HepG2 (cell line): ENCODE data around the gene ITM2B. TPM values are rescaled to one million over a fixed set of nuclear protein-coding genes. Genes with fewer than 3 reads are reported as not detected.

Experiments
- BRF2 ChIP-seq: sonication (generic); formaldehyde crosslinking; IDR thresholded peaks from 2 replicates; pipeline ENCODE4 v1.8.1; 2022; ENCODE audit warnings: mild to moderate bottlenecking, missing genetic modification reagents
- CENPX ChIP-seq: sonication (generic); formaldehyde crosslinking; IDR thresholded peaks from 2 replicates; pipeline ENCODE4 v1.9.0; 2021; ENCODE audit warnings: mild to moderate bottlenecking, missing genetic modification reagents, moderate library complexity
- EED ChIP-seq: sonication (generic); formaldehyde crosslinking; IDR thresholded peaks from 2 replicates; pipeline ENCODE4 v1.5.0; 2020; ENCODE audit warnings: mild to moderate bottlenecking, missing genetic modification reagents
- HIVEP1 ChIP-seq: sonication (generic); formaldehyde crosslinking; IDR thresholded peaks from 2 replicates; pipeline ENCODE4 v1.4.0; 2020; ENCODE audit warnings: mild to moderate bottlenecking, missing genetic modification reagents
- MAFK ChIP-seq, 2 experiments: IDR thresholded peaks in 1 of 2; conservative IDR thresholded peaks in 1 of 2; 2 replicates each; pipeline ENCODE4 v1.6.1; 2011; ENCODE audit warnings: improper control_type of control experiment in 2 of 2, low read length in 2 of 2
- MTA1 ChIP-seq: sonication (generic); formaldehyde crosslinking; IDR thresholded peaks from 2 replicates; pipeline ENCODE4 v1.4.0; 2020; ENCODE audit warnings: missing genetic modification reagents, mild to moderate bottlenecking, borderline replicate concordance
- MZF1 ChIP-seq: sonication (generic); formaldehyde crosslinking; IDR thresholded peaks from 2 replicates; pipeline ENCODE4 v1.8.1; 2023; ENCODE audit warnings: mild to moderate bottlenecking, missing genetic modification reagents, borderline replicate concordance
- NBN ChIP-seq: fragments of 450-650 bp; conservative IDR thresholded peaks from 2 replicates; pipeline ENCODE4 v1.6.1; 2017
- PLRG1 ChIP-seq: fragments of 450-650 bp; conservative IDR thresholded peaks from 2 replicates; pipeline ENCODE4 v1.6.1; 2016
- SAP130 ChIP-seq: IDR thresholded peaks from 2 replicates; pipeline ENCODE4 v1.6.1; 2016; ENCODE audit warnings: low read depth
- SNAPC2 ChIP-seq: sonication (generic); formaldehyde crosslinking; IDR thresholded peaks from 2 replicates; pipeline ENCODE4 v1.8.1; 2022; ENCODE audit warnings: mild to moderate bottlenecking, missing genetic modification reagents
- SRSF4 ChIP-seq: fragments of 200-400 bp; formaldehyde crosslinking; IDR thresholded peaks from one replicate; pipeline ENCODE4 v1.6.1; 2018; ENCODE audit warnings: mild to moderate bottlenecking, low read depth, low read length, moderate library complexity; ENCODE audit not compliant: poor library complexity, severe bottlenecking
- TEAD2 ChIP-seq: sonication (generic); formaldehyde crosslinking; IDR thresholded peaks from 2 replicates; pipeline ENCODE4 v1.9.0; 2021; ENCODE audit warnings: missing genetic modification reagents
- TSC22D2 ChIP-seq: sonication (generic); formaldehyde crosslinking; IDR thresholded peaks from 2 replicates; pipeline ENCODE4 v1.5.1; 2020; ENCODE audit warnings: missing genetic modification reagents, mild to moderate bottlenecking, borderline replicate concordance
- ZFP62 ChIP-seq: sonication (generic); formaldehyde crosslinking; IDR thresholded peaks from 2 replicates; pipeline ENCODE4 v1.4.0; 2020; ENCODE audit warnings: missing genetic modification reagents
- ZFYVE20 ChIP-seq: sonication (generic); formaldehyde crosslinking; IDR thresholded peaks from 2 replicates; pipeline ENCODE4 v1.8.0; 2023; ENCODE audit warnings: low read depth, mild to moderate bottlenecking, moderate library complexity, missing genetic modification reagents, borderline replicate concordance
- ZNF20 ChIP-seq: sonication (generic); formaldehyde crosslinking; IDR thresholded peaks from 2 replicates; pipeline ENCODE4 v1.4.0; 2020; ENCODE audit warnings: mild to moderate bottlenecking, moderate library complexity, missing genetic modification reagents
- ZNF275 ChIP-seq: sonication (generic); formaldehyde crosslinking; IDR thresholded peaks from 2 replicates; pipeline ENCODE4 v1.8.0; 2022; ENCODE audit warnings: missing genetic modification reagents, mild to moderate bottlenecking, inconsistent platforms, borderline replicate concordance
- ZNF644 ChIP-seq: IDR thresholded peaks from 2 replicates; pipeline ENCODE4 v1.6.1; 2016; ENCODE audit warnings: low read depth
- polyA plus RNA-seq, 8 experiments: library from polyadenylated mRNA; depleted of rRNA in 3 of 8; stranded (reverse) in 7 of 8; unstranded in 1 of 8; fragments of >200 nt; fragmentation: Illumina TruSeq in 4 of 8; extraction: Trizol in 4 of 8; gene quantifications; 2 replicates each; pipeline versions ENCODE4 v1.2.1 to v1.2.3, GENCODE V29; 2011 to 2016; ENCODE audit warnings: low read depth in 4 of 8, missing spikeins in 1 of 8, mixed read lengths in 1 of 8; ENCODE audit not compliant: insufficient read depth in 1 of 8
- total RNA-seq, 5 experiments: library from RNA; depleted of rRNA; stranded (reverse); fragments of >200 nt; fragmentation: Illumina TruSeq; extraction: Trizol; gene quantifications; 2 replicates each; pipeline ENCODE4 v1.2.3, GENCODE V29; 2016; ENCODE audit warnings: low read depth in 1 of 5
- TF ChIP-seq, protein P1 (sequence below): sonication (generic); formaldehyde crosslinking; IDR thresholded peaks from 2 replicates; pipeline ENCODE4 v1.5.1; 2020; ENCODE audit warnings: missing genetic modification reagents, mild to moderate bottlenecking, borderline replicate concordance
- TF ChIP-seq, protein P2 (sequence below): sonication (generic); formaldehyde crosslinking; IDR thresholded peaks from 2 replicates; pipeline ENCODE4 v1.5.1; 2020; ENCODE audit warnings: missing genetic modification reagents, mild to moderate bottlenecking, borderline replicate concordance
- TF ChIP-seq, protein P3 (sequence below): sonication (generic); formaldehyde crosslinking; IDR thresholded peaks from 2 replicates; pipeline ENCODE4 v1.4.0; 2020; ENCODE audit warnings: missing genetic modification reagents
- TF ChIP-seq, protein P4 (sequence below): sonication (generic); formaldehyde crosslinking; IDR thresholded peaks from 2 replicates; pipeline ENCODE4 v1.4.0; 2020; ENCODE audit warnings: missing genetic modification reagents

Gene ITM2B
- total and polyA plus RNA-seq, 2 of the 13 experiments (the other 11 are each of a cell fraction or from before 2014, with no cell fraction given) = 158 to 373 TPM

GRCh38 chr13:48233046-48233888 is at the start of gene ITM2B (continued):
- TF ChIP-seq, protein P1, sequence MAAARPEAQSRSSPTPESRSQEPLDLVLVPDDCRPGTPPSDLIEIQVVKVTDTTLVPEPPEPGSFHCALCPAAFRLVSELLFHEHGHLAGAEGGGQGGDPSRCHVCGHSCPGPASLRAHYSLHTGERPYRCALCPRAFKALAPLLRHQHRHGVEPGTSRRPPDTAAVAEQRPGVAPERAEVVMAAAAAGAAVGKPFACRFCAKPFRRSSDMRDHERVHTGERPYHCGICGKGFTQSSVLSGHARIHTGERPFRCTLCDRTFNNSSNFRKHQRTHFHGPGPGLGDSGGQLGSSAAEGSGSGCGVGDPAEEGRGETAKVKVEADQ (CRISPR knock-in tag) = no peak
- TF ChIP-seq TSC22D2 (CRISPR knock-in tag) (no peak), EED (CRISPR knock-in tag) (no peak), SRSF4 (no peak), ZFYVE20 (CRISPR knock-in tag) (no peak), TEAD2 (no peak), HIVEP1 (CRISPR knock-in tag) (no peak), CENPX (CRISPR knock-in tag) (no peak), MTA1 (CRISPR knock-in tag) (peak; percentile 35; the same call in 1 of the 2 replicates), SAP130 (peak; percentile 56), PLRG1 (no peak), ZNF275 (CRISPR knock-in tag) (0 out of 2 replicates have a peak, but pooled peaks have one; percentile 32), MAFK (conservative IDR thresholded peaks at IDR 0.05 in 1 of 2, IDR thresholded peaks at IDR 0.05 in 1 of 2; ENCODE audit: low read length in 2 of 2) (no peak), MZF1 (CRISPR knock-in tag) (no peak), NBN (no peak), ZFP62 (CRISPR knock-in tag) (no peak), ZNF20 (CRISPR knock-in tag) (no peak), BRF2 (CRISPR knock-in tag) (0 out of 2 replicates have a peak, but pooled peaks have one; percentile 47), SNAPC2 (CRISPR knock-in tag) (no peak), ZNF644 (CRISPR knock-in tag) (no peak)
- TF ChIP-seq, protein P2, sequence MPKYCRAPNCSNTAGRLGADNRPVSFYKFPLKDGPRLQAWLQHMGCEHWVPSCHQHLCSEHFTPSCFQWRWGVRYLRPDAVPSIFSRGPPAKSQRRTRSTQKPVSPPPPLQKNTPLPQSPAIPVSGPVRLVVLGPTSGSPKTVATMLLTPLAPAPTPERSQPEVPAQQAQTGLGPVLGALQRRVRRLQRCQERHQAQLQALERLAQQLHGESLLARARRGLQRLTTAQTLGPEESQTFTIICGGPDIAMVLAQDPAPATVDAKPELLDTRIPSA (CRISPR knock-in tag) = no peak
- TF ChIP-seq, protein P3, sequence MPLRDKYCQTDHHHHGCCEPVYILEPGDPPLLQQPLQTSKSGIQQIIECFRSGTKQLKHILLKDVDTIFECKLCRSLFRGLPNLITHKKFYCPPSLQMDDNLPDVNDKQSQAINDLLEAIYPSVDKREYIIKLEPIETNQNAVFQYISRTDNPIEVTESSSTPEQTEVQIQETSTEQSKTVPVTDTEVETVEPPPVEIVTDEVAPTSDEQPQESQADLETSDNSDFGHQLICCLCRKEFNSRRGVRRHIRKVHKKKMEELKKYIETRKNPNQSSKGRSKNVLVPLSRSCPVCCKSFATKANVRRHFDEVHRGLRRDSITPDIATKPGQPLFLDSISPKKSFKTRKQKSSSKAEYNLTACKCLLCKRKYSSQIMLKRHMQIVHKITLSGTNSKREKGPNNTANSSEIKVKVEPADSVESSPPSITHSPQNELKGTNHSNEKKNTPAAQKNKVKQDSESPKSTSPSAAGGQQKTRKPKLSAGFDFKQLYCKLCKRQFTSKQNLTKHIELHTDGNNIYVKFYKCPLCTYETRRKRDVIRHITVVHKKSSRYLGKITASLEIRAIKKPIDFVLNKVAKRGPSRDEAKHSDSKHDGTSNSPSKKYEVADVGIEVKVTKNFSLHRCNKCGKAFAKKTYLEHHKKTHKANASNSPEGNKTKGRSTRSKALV (CRISPR knock-in tag) = no peak
- TF ChIP-seq, protein P4, sequence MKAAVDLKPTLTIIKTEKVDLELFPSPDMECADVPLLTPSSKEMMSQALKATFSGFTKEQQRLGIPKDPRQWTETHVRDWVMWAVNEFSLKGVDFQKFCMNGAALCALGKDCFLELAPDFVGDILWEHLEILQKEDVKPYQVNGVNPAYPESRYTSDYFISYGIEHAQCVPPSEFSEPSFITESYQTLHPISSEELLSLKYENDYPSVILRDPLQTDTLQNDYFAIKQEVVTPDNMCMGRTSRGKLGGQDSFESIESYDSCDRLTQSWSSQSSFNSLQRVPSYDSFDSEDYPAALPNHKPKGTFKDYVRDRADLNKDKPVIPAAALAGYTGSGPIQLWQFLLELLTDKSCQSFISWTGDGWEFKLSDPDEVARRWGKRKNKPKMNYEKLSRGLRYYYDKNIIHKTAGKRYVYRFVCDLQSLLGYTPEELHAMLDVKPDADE (CRISPR knock-in tag) = 0 out of 2 replicates have a peak, but pooled peaks have one; percentile 61
